GM23338 (cell line): ENCODE results near the gene SEC16A. TPM values are rescaled to one million over a fixed set of nuclear protein-coding genes. Genes with fewer than 3 reads are reported as not detected.

Experiments used
- ATAC-seq: fragments of 200-7000 bp; cut with Tn5 transposase; 3 replicates; pipeline ENCODE4 v1.9.1; 2020
- DNase-seq: peaks from one replicate; pipeline ENCODE4 v3.0.0-alpha.2; 2015; ENCODE audit warnings: low spot score
- H2AFZ ChIP-seq: fragments of 200-600 bp; sonication (generic); 2 replicates; pipeline ENCODE4 v1.8.0; 2016; ENCODE audit warnings: antibody characterized with exemption, mild to moderate bottlenecking, moderate library complexity
- H3F3A ChIP-seq: fragments of 200-600 bp; sonication (generic); replicated peaks from 2 replicates; pipeline ENCODE4 v1.8.0; 2017; ENCODE audit warnings: antibody characterized with exemption, mixed run types, low read depth
- H3K27ac ChIP-seq: fragments of 200-600 bp; sonication (generic); 2 replicates; pipeline ENCODE4 v1.6.1; 2016; ENCODE audit warnings: low read depth
- H3K27me3 ChIP-seq: fragments of 200-600 bp; sonication (generic); 2 replicates; pipeline ENCODE4 v1.8.0; 2016; ENCODE audit warnings: mild to moderate bottlenecking, mixed run types, moderate library complexity; ENCODE audit not compliant: insufficient read depth
- H3K36me3 ChIP-seq: fragments of 200-600 bp; sonication (generic); 2 replicates; pipeline ENCODE4 v1.8.0; 2016; ENCODE audit warnings: mild to moderate bottlenecking; ENCODE audit not compliant: insufficient read depth
- H3K4me1 ChIP-seq: fragments of 200-600 bp; sonication (generic); 2 replicates; pipeline ENCODE4 v1.8.0; 2016; ENCODE audit warnings: mild to moderate bottlenecking, moderate library complexity; ENCODE audit not compliant: insufficient read depth
- H3K4me2 ChIP-seq: fragments of 200-600 bp; sonication (generic); 2 replicates; pipeline ENCODE4 v1.7.1; 2017; ENCODE audit warnings: mixed run types
- H3K4me3 ChIP-seq: fragments of 200-600 bp; sonication (generic); 2 replicates; pipeline ENCODE4 v1.6.1; 2016; ENCODE audit warnings: mixed run types
- H3K79me2 ChIP-seq: fragments of 200-600 bp; sonication (generic); replicated peaks from 2 replicates; pipeline ENCODE4 v1.8.0; 2017; ENCODE audit warnings: mild to moderate bottlenecking; ENCODE audit not compliant: insufficient read depth
- H3K9me2 ChIP-seq: fragments of 200-600 bp; sonication (generic); 2 replicates; pipeline ENCODE4 v1.8.0; 2017; ENCODE audit not compliant: insufficient read depth
- H4K20me1 ChIP-seq: fragments of 200-600 bp; sonication (generic); replicated peaks from 2 replicates; pipeline ENCODE4 v1.8.0; 2017; ENCODE audit warnings: mild to moderate bottlenecking; ENCODE audit not compliant: insufficient read depth
- H3K27ac Mint-ChIP-seq: 2 replicates; pipeline ENCODE4 v1.8.0; 2020; ENCODE audit warnings: inconsistent platforms, mild to moderate bottlenecking, moderate library complexity, mixed read lengths
- H3K27me3 Mint-ChIP-seq: 3 replicates; pipeline ENCODE4 v1.8.0; 2022; ENCODE audit warnings: low read depth, mild to moderate bottlenecking, moderate library complexity, mixed read lengths, inconsistent platforms; ENCODE audit not compliant: insufficient read depth, poor library complexity
- H3K36me3 Mint-ChIP-seq: 3 replicates; pipeline ENCODE4 v1.8.0; 2021; ENCODE audit warnings: low read depth, mild to moderate bottlenecking, inconsistent platforms, moderate library complexity, mixed read lengths
- H3K4me1 Mint-ChIP-seq: 3 replicates; pipeline ENCODE4 v1.8.0; 2020; ENCODE audit warnings: mild to moderate bottlenecking, inconsistent platforms, mixed read lengths
- H3K4me3 Mint-ChIP-seq: 3 replicates; pipeline ENCODE4 v1.8.0; 2021; ENCODE audit warnings: moderate library complexity, mild to moderate bottlenecking, inconsistent platforms, mixed read lengths
- H3K9me3 Mint-ChIP-seq: 3 replicates; pipeline ENCODE4 v1.8.0; 2020; ENCODE audit warnings: moderate library complexity, mild to moderate bottlenecking, inconsistent platforms, mixed read lengths
- CREB1 ChIP-seq: fragments of 250-450 bp; sonication (Bioruptor Pico); IDR thresholded peaks from 2 replicates; pipeline ENCODE4 v1.5.0; 2020; ENCODE audit warnings: low read depth, mild to moderate bottlenecking, moderate library complexity
- EZH2phosphoT487 ChIP-seq: fragments of 200-600 bp; sonication (generic); IDR thresholded peaks from one replicate; pipeline ENCODE4 v1.8.1; 2018; ENCODE audit warnings: antibody characterized with exemption; ENCODE audit not compliant: unreplicated experiment
- POLR2AphosphoS5 ChIP-seq: IDR thresholded peaks from 2 replicates; pipeline ENCODE4 v1.6.1; 2016; ENCODE audit warnings: antibody characterized with exemption, low read depth
- polyA plus RNA-seq: library from polyadenylated mRNA; unstranded; fragments of >200 nt; fragmentation: Nextera tagmentation; extraction: Ambion mirVana; gene quantifications from 2 replicates; pipeline ENCODE4 v1.2.1, GENCODE V29; 2016
- total RNA-seq: library from RNA; depleted of rRNA; stranded (reverse); fragments of >200 nt; shearing (Covaris generic); gene quantifications from 2 replicates; pipeline ENCODE4 v1.2.3, GENCODE V29; 2014
- TF ChIP-seq, protein P1 (sequence below): IDR thresholded peaks from 2 replicates; pipeline ENCODE4 v1.6.1; 2016; ENCODE audit warnings: antibody characterized with exemption
- TF ChIP-seq, protein P2 (sequence below): fragments of 250-450 bp; sonication (Bioruptor Pico); IDR thresholded peaks from 2 replicates; pipeline ENCODE4 v1.5.0; 2020; ENCODE audit warnings: mild to moderate bottlenecking, moderate library complexity

Gene SEC16A
- total and polyA plus RNA-seq, 2 experiments from 2014 or later: 34.0 to 59.2 TPM

DNA sequence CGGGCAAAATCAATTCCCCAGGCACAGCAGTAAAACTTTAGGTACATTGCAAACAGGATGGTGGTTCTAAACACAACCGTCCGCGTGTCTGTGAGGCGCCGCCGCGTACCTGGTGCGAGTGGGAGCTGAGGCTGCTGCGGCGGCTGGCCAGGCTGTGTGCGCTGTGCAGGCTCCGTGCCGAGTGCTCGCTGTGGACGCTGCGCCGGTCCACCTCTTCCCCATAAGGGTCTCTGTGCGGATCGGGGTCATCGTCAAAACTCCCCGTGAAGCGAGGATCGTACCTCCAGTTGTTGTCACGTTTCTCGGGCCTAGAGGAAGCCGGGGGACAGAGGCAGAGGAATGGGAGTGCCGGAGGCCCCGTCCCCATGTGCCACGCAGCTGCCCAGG is 16.7 kb downstream of the SEC16A start:
- ATAC-seq: no peak
- peaks cover 49% of the 10 kb centered on the region for H3K79me2 ChIP-seq

More for the DNA sequence above, 16.7 kb downstream of the SEC16A start:
- Mint-ChIP-seq H3K27me3 (peaks cover 14% of the 10 kb centered on the region), H3K9me3 (no peaks in the 10 kb centered on the region), H3K4me1 (no peaks in the 10 kb centered on the region), H3K27ac (no peak overlapping the region), H3K36me3 (peaks cover 80% of the 10 kb centered on the region), H3K4me3 (no peak overlapping the region)
- Histone ChIP-seq H3K27ac (no peak overlapping the region), H3K4me1 (no peaks in the 10 kb centered on the region), H3K36me3 (peaks cover 55% of the 10 kb centered on the region), H3K4me3 (no peak overlapping the region), H3K27me3 (no peaks in the 10 kb centered on the region), H3K4me2 (no peak overlapping the region), H3K9me2 (no peaks in the 10 kb centered on the region), H4K20me1 (peaks cover 39% of the 10 kb centered on the region), H2AFZ (no peak overlapping the region), H3F3A (peaks cover 10% of the 10 kb centered on the region; the same call in 1 of the 2 replicates)
- TF ChIP-seq CREB1 (CRISPR knock-in tag): no peak
- TF ChIP-seq EZH2phosphoT487: no peak
- TF ChIP-seq, protein P1, sequence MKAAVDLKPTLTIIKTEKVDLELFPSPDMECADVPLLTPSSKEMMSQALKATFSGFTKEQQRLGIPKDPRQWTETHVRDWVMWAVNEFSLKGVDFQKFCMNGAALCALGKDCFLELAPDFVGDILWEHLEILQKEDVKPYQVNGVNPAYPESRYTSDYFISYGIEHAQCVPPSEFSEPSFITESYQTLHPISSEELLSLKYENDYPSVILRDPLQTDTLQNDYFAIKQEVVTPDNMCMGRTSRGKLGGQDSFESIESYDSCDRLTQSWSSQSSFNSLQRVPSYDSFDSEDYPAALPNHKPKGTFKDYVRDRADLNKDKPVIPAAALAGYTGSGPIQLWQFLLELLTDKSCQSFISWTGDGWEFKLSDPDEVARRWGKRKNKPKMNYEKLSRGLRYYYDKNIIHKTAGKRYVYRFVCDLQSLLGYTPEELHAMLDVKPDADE: no peak
- TF ChIP-seq POLR2AphosphoS5: no peak
- TF ChIP-seq, protein P2, sequence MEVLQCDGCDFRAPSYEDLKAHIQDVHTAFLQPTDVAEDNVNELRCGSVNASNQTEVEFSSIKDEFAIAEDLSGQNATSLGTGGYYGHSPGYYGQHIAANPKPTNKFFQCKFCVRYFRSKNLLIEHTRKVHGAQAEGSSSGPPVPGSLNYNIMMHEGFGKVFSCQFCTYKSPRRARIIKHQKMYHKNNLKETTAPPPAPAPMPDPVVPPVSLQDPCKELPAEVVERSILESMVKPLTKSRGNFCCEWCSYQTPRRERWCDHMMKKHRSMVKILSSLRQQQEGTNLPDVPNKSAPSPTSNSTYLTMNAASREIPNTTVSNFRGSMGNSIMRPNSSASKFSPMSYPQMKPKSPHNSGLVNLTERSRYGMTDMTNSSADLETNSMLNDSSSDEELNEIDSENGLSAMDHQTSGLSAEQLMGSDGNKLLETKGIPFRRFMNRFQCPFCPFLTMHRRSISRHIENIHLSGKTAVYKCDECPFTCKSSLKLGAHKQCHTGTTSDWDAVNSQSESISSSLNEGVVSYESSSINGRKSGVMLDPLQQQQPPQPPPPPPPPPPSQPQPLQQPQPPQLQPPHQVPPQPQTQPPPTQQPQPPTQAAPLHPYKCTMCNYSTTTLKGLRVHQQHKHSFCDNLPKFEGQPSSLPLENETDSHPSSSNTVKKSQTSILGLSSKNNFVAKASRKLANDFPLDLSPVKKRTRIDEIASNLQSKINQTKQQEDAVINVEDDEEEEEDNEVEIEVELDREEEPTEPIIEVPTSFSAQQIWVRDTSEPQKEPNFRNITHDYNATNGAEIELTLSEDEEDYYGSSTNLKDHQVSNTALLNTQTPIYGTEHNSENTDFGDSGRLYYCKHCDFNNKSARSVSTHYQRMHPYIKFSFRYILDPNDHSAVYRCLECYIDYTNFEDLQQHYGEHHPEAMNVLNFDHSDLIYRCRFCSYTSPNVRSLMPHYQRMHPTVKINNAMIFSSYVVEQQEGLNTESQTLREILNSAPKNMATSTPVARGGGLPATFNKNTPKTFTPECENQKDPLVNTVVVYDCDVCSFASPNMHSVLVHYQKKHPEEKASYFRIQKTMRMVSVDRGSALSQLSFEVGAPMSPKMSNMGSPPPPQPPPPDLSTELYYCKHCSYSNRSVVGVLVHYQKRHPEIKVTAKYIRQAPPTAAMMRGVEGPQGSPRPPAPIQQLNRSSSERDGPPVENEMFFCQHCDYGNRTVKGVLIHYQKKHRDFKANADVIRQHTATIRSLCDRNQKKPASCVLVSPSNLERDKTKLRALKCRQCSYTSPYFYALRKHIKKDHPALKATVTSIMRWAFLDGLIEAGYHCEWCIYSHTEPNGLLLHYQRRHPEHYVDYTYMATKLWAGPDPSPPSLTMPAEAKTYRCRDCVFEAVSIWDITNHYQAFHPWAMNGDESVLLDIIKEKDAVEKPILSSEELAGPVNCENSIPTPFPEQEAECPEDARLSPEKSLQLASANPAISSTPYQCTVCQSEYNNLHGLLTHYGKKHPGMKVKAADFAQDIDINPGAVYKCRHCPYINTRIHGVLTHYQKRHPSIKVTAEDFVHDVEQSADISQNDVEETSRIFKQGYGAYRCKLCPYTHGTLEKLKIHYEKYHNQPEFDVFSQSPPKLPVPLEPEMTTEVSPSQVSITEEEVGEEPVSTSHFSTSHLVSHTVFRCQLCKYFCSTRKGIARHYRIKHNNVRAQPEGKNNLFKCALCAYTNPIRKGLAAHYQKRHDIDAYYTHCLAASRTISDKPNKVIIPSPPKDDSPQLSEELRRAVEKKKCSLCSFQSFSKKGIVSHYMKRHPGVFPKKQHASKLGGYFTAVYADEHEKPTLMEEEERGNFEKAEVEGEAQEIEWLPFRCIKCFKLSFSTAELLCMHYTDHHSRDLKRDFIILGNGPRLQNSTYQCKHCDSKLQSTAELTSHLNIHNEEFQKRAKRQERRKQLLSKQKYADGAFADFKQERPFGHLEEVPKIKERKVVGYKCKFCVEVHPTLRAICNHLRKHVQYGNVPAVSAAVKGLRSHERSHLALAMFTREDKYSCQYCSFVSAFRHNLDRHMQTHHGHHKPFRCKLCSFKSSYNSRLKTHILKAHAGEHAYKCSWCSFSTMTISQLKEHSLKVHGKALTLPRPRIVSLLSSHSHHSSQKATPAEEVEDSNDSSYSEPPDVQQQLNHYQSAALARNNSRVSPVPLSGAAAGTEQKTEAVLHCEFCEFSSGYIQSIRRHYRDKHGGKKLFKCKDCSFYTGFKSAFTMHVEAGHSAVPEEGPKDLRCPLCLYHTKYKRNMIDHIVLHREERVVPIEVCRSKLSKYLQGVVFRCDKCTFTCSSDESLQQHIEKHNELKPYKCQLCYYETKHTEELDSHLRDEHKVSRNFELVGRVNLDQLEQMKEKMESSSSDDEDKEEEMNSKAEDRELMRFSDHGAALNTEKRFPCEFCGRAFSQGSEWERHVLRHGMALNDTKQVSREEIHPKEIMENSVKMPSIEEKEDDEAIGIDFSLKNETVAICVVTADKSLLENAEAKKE (CRISPR knock-in tag): no peak
- no peak for DNase-seq
